ENCODE measurements around the gene GRAMD2A. TPM values are rescaled to one million over a fixed set of nuclear protein-coding genes. Genes with fewer than 3 reads are reported as not detected.

GRAMD2A gene
- total RNA-seq, 1 donor from 2014 or later, result 2.6 TPM

- H3K4me3 Mint-ChIP-seq, result no peak overlapping the region
- H3K9me3 Mint-ChIP-seq, result no peaks in the 10 kb centered on the region
- H3K27ac Mint-ChIP-seq, result peak overlapping the region; percentile 90
- H3K27me3 Mint-ChIP-seq (ENCODE audit: low read depth), result no peaks in the 10 kb centered on the region
- no peak for TF ChIP-seq CTCF (IDR thresholded peaks at IDR 0.05; ENCODE audit: unreplicated experiment)
- peaks cover 1% of the 10 kb centered on the region for H3K36me3 Mint-ChIP-seq
- H3K4me1 Mint-ChIP-seq, result peaks cover 48% of the 10 kb centered on the region
- no peak for DNase-seq (ENCODE audit: low spot score in 2 of 2, unreplicated experiment in 2 of 2)
These were observed 84.1 kb downstream of the GRAMD2A start for GRCh38 chr15:72113347-72114031.

GRCh38 chr15:72112805-72113204 lies 84.8 kb downstream of the GRAMD2A start:
- no peak for TF ChIP-seq CTCF (IDR thresholded peaks at IDR 0.05; ENCODE audit: unreplicated experiment)
- peaks cover 54% of the 10 kb centered on the region for H3K4me1 Mint-ChIP-seq
- no peak for DNase-seq (ENCODE audit: low spot score in 2 of 2, unreplicated experiment in 2 of 2)
- no peak overlapping the region for H3K4me3 Mint-ChIP-seq
- peak overlapping the region; percentile 90 for H3K27ac Mint-ChIP-seq
- H3K9me3 Mint-ChIP-seq, result no peaks in the 10 kb centered on the region
- H3K36me3 Mint-ChIP-seq, result peaks cover 1% of the 10 kb centered on the region
- no peaks in the 10 kb centered on the region for H3K27me3 Mint-ChIP-seq (ENCODE audit: low read depth)

- H3K9me3 Mint-ChIP-seq, result no peaks in the 10 kb centered on the region
- DNase-seq (ENCODE audit: low spot score in 2 of 2, unreplicated experiment in 2 of 2), result no peak
- TF ChIP-seq CTCF (IDR thresholded peaks at IDR 0.05; ENCODE audit: unreplicated experiment), result no peak
- H3K36me3 Mint-ChIP-seq, result peaks cover 1% of the 10 kb centered on the region
- H3K4me3 Mint-ChIP-seq, result no peak overlapping the region
- peaks cover 55% of the 10 kb centered on the region for H3K4me1 Mint-ChIP-seq
- H3K27ac Mint-ChIP-seq, result peak overlapping the region; percentile 91
- H3K27me3 Mint-ChIP-seq (ENCODE audit: low read depth), result no peaks in the 10 kb centered on the region
These were observed 85.5 kb downstream of the GRAMD2A start for GRCh38 chr15:72112116-72112515.

- peak overlapping the region; percentile 79 for H3K27ac Mint-ChIP-seq
- peaks cover 1% of the 10 kb centered on the region for H3K36me3 Mint-ChIP-seq
- H3K4me3 Mint-ChIP-seq, result no peak overlapping the region
- no peaks in the 10 kb centered on the region for H3K9me3 Mint-ChIP-seq
- no peaks in the 10 kb centered on the region for H3K27me3 Mint-ChIP-seq (ENCODE audit: low read depth)
- DNase-seq (ENCODE audit: low spot score in 2 of 2, unreplicated experiment in 2 of 2), result no peak
- peaks cover 48% of the 10 kb centered on the region for H3K4me1 Mint-ChIP-seq
- TF ChIP-seq CTCF (IDR thresholded peaks at IDR 0.05; ENCODE audit: unreplicated experiment), result no peak
These were observed 87.2 kb downstream of the GRAMD2A start for GRCh38 chr15:72110355-72110754.

Other genes starting within 250 kb of the GRAMD2A start
- 70.1 to 86.1 TPM (median 79.5 TPM) in 3 replicates for gene MYO9A, start 79.6 kb downstream of the GRAMD2A start, total RNA-seq
- gene SENP8, start 79.4 kb downstream of the GRAMD2A start, total RNA-seq, result 3.7 to 5.3 TPM (median 4.7 TPM) in 3 replicates
- gene PKM, start 33.4 kb upstream of the GRAMD2A start, total RNA-seq, result 424 to 453 TPM (median 452 TPM) in 3 replicates
- gene PARP6, start 74.8 kb upstream of the GRAMD2A start, total RNA-seq, result 127 to 138 TPM (median 134 TPM) in 3 replicates
- 1.2 to 1.9 TPM (median 1.3 TPM) in 3 replicates for gene CELF6, start 122.4 kb upstream of the GRAMD2A start, total RNA-seq
- gene HEXA, start 178.2 kb upstream of the GRAMD2A start, total RNA-seq, result 91.5 to 98.6 TPM (median 98.4 TPM) in 3 replicates
- not detected in 3 replicates for gene TMEM202, start 200.5 kb upstream of the GRAMD2A start, total RNA-seq